Measurements from ENCODE around the gene FXR2. TPM values are rescaled to one million over a fixed set of nuclear protein-coding genes. Genes with fewer than 3 reads are reported as not detected.

Gene FXR2
- total RNA-seq, 1 experiment from 2014 or later, result 35.1 TPM

GRCh38 chr17:7589204-7589868 lies 25.4 kb downstream of the FXR2 start (continued):
- TF ChIP-seq E2F1 (CRISPR knock-in tag; IDR thresholded peaks at IDR 0.05), result no peak

- Mint-ChIP-seq H3K27me3 (ENCODE audit: low read depth) (no peaks in the 10 kb centered on the region), H3K4me1 (peaks cover 39% of the 10 kb centered on the region), H3K36me3 (peaks cover 35% of the 10 kb centered on the region), H3K27ac (no peak overlapping the region), H3K9me3 (no peaks in the 10 kb centered on the region), H3K4me3 (peak overlapping the region; percentile 70)
- DNase-seq (ENCODE audit: low spot score), result no peak
- ChIA-PET POLR2A (interaction anchor here (0.6 to 4.6 kb wide), 18 partner anchors 9 to 186 kb away, joined by 3 to 41 read pairs (median 4); partner anchors contain the start of genes ATP1B2, CD68, EFNB3 and SAT2), CTCF (interaction anchor here (0.6 to 4.3 kb wide), 53 partner anchors 9 to 375 kb away, joined by 3 to 61 read pairs (median 5); partner anchors contain the start of genes ACAP1, ATP1B2, CD68 and DNAH2)
- TF ChIP-seq USF1 (CRISPR knock-in tag; IDR thresholded peaks at IDR 0.05) (0 out of 2 replicates have a peak, but pooled peaks have one; percentile 25), FOXJ3 (CRISPR knock-in tag; IDR thresholded peaks at IDR 0.05; ENCODE audit: borderline replicate concordance) (no peak)
- peak; percentile 1 for ATAC-seq
These were observed 26.0 kb downstream of the FXR2 start for GRCh38 chr17:7588553-7589203.

- Mint-ChIP-seq H3K4me1 (peaks cover 43% of the 10 kb centered on the region), H3K27me3 (ENCODE audit: low read depth) (no peaks in the 10 kb centered on the region), H3K4me3 (peak overlapping the region; percentile 70), H3K9me3 (no peaks in the 10 kb centered on the region), H3K36me3 (peaks cover 26% of the 10 kb centered on the region), H3K27ac (peak overlapping the region; percentile 38)
- ATAC-seq (no peak), DNase-seq (ENCODE audit: low spot score) (no peak)
- ChIA-PET CTCF (interaction anchor here (0.6 to 4.3 kb wide), 8 partner anchors 9 to 129 kb away, joined by 3 to 61 read pairs (median 4); partner anchors contain the start of genes FXR2, TNFSF13, TP53 and WRAP53), POLR2A (interaction anchor here (0.9 to 4.6 kb wide), 3 partner anchors 99 to 258 kb away, joined by 3 to 41 read pairs (median 3); partner anchors contain the start of genes NEURL4, TP53 and WRAP53)
- TF ChIP-seq ATF2 (CRISPR knock-in tag; IDR thresholded peaks at IDR 0.05; ENCODE audit: borderline replicate concordance, low read depth), result no peak
- TF ChIP-seq GABPB1 (CRISPR knock-in tag; IDR thresholded peaks at IDR 0.05), result no peak
- no peak for TF ChIP-seq NFATC4 (CRISPR knock-in tag; IDR thresholded peaks at IDR 0.05)
- TF ChIP-seq HMGA2 (CRISPR knock-in tag; IDR thresholded peaks at IDR 0.05), result no peak
- no peak for TF ChIP-seq CBFB (CRISPR knock-in tag; IDR thresholded peaks at IDR 0.05; ENCODE audit: low read depth)
- no peak for TF ChIP-seq ZSCAN18 (CRISPR knock-in tag; IDR thresholded peaks at IDR 0.05)
- no peak for TF ChIP-seq ZNF425 (CRISPR knock-in tag; conservative IDR thresholded peaks at IDR 0.05)
- no peak for TF ChIP-seq ETV6 (CRISPR knock-in tag; IDR thresholded peaks at IDR 0.05)
- TF ChIP-seq AFF4 (CRISPR knock-in tag; IDR thresholded peaks at IDR 0.05; ENCODE audit: borderline replicate concordance), result no peak
- TF ChIP-seq ZNF138 (CRISPR knock-in tag; conservative IDR thresholded peaks at IDR 0.05), result no peak
- TF ChIP-seq CREM (CRISPR knock-in tag; IDR thresholded peaks at IDR 0.05), result no peak
- TF ChIP-seq ZNF423 (CRISPR knock-in tag; IDR thresholded peaks at IDR 0.05), result no peak
These were observed 27.1 kb downstream of the FXR2 start for GRCh38 chr17:7587420-7588151.
